ENCODE data around the gene DIS3L2. TPM values are rescaled to one million over a fixed set of nuclear protein-coding genes. Genes with fewer than 3 reads are reported as not detected.

DIS3L2 gene
- total RNA-seq, 2 experiments from 2014 or later = 25.6 to 34.5 TPM

- Mint-ChIP-seq H3K27ac (no peak overlapping the region), H3K27me3 (peaks cover 25% of the 10 kb centered on the region), H3K4me1 (peaks cover 5% of the 10 kb centered on the region), H3K36me3 (ENCODE audit: low read depth) (no peaks in the 10 kb centered on the region), H3K4me3 (no peak overlapping the region), H3K9me3 (ENCODE audit: low read depth) (no peaks in the 10 kb centered on the region)
- no peak for ATAC-seq
- intact Hi-C loops (cut with DNase I, micrococcal nuclease) = loop anchor here (5.0 to 10.0 kb wide), 2 partner anchors 305 to 592 kb away; partner anchors contain the start of gene PRSS56 (in 1 of the 2)
- peak; percentile 67 for DNase-seq
- CTCF ChIA-PET = interaction anchor here (0.8 to 1.7 kb wide), 6 partner anchors 11 to 397 kb away, joined by 3 to 6 read pairs (median 4); no protein-coding TSS in a partner anchor
- POLR2A ChIA-PET = no interaction called here
Measured at GRCh38 chr2:231929961-231930592, 31.4 kb upstream of the DIS3L2 start.

- ATAC-seq = no peak
- no peak for DNase-seq
- CTCF ChIA-PET = interaction anchor here (0.6 to 1.7 kb wide), 7 partner anchors 11 to 385 kb away, joined by 3 to 6 read pairs (median 4); no protein-coding TSS in a partner anchor
- no peak overlapping the region for H3K27ac Mint-ChIP-seq
- H3K27me3 Mint-ChIP-seq = peaks cover 25% of the 10 kb centered on the region
- intact Hi-C loops (cut with DNase I, micrococcal nuclease) = no loop called here
- no peaks in the 10 kb centered on the region for H3K36me3 Mint-ChIP-seq (ENCODE audit: low read depth)
- H3K9me3 Mint-ChIP-seq (ENCODE audit: low read depth) = no peaks in the 10 kb centered on the region
- POLR2A ChIA-PET = no interaction called here
- peaks cover 5% of the 10 kb centered on the region for H3K4me1 Mint-ChIP-seq
- no peak overlapping the region for H3K4me3 Mint-ChIP-seq
Measured at GRCh38 chr2:231930593-231931281, 30.8 kb upstream of the DIS3L2 start.

- H3K36me3 Mint-ChIP-seq (ENCODE audit: low read depth) = no peaks in the 10 kb centered on the region
- no peak overlapping the region for H3K4me3 Mint-ChIP-seq
- CTCF ChIA-PET = interaction anchor here (0.6 to 1.3 kb wide), 4 partner anchors 14 to 329 kb away, joined by 3 to 6 read pairs (median 4); no protein-coding TSS in a partner anchor
- POLR2A ChIA-PET = no interaction called here
- DNase-seq = no peak
- H3K27me3 Mint-ChIP-seq = peaks cover 23% of the 10 kb centered on the region
- ATAC-seq = no peak
- H3K9me3 Mint-ChIP-seq (ENCODE audit: low read depth) = no peaks in the 10 kb centered on the region
- H3K27ac Mint-ChIP-seq = no peak overlapping the region
- intact Hi-C loops (cut with DNase I, micrococcal nuclease) = no loop called here
- peaks cover 7% of the 10 kb centered on the region for H3K4me1 Mint-ChIP-seq
Measured at GRCh38 chr2:231931481-231931915, 30.0 kb upstream of the DIS3L2 start.

GRCh38 chr2:231932711-231932970, 28.9 kb upstream of the DIS3L2 start:
- intact Hi-C loops (cut with DNase I, micrococcal nuclease) = no loop called here
- peaks cover 5% of the 10 kb centered on the region for H3K4me1 Mint-ChIP-seq
- no peak overlapping the region for H3K27ac Mint-ChIP-seq
- DNase-seq (no peak), ATAC-seq (no peak)
- no peak overlapping the region for H3K4me3 Mint-ChIP-seq
- CTCF ChIA-PET = no interaction called here
- H3K36me3 Mint-ChIP-seq (ENCODE audit: low read depth) = no peaks in the 10 kb centered on the region
- H3K9me3 Mint-ChIP-seq (ENCODE audit: low read depth) = no peaks in the 10 kb centered on the region
- POLR2A ChIA-PET = no interaction called here
- H3K27me3 Mint-ChIP-seq = peaks cover 12% of the 10 kb centered on the region

- no peaks in the 10 kb centered on the region for H3K36me3 Mint-ChIP-seq (ENCODE audit: low read depth)
- H3K9me3 Mint-ChIP-seq (ENCODE audit: low read depth) = no peaks in the 10 kb centered on the region
- DNase-seq (no peak), ATAC-seq (no peak)
- no peak overlapping the region for H3K4me3 Mint-ChIP-seq
- POLR2A ChIA-PET = no interaction called here
- H3K27ac Mint-ChIP-seq = no peak overlapping the region
- intact Hi-C loops (cut with DNase I, micrococcal nuclease) = no loop called here
- H3K27me3 Mint-ChIP-seq = peaks cover 7% of the 10 kb centered on the region
- CTCF ChIA-PET = no interaction called here
- peaks cover 5% of the 10 kb centered on the region for H3K4me1 Mint-ChIP-seq
Measured at GRCh38 chr2:231932985-231933915, 28.3 kb upstream of the DIS3L2 start.

- Mint-ChIP-seq H3K4me1 (peaks cover 5% of the 10 kb centered on the region), H3K36me3 (ENCODE audit: low read depth) (no peaks in the 10 kb centered on the region), H3K4me3 (no peak overlapping the region), H3K27me3 (peaks cover 5% of the 10 kb centered on the region), H3K27ac (no peak overlapping the region), H3K9me3 (ENCODE audit: low read depth) (no peaks in the 10 kb centered on the region)
- ChIA-PET POLR2A (no interaction called here), CTCF (no interaction called here)
- DNase-seq (no peak), ATAC-seq (no peak)
- intact Hi-C loops (cut with DNase I, micrococcal nuclease) = no loop called here
Measured at GRCh38 chr2:231933916-231934401, 27.6 kb upstream of the DIS3L2 start.

- CTCF ChIA-PET = interaction anchor here (0.8 to 1.2 kb wide), 2 partner anchors 71 to 393 kb away, joined by 3 to 4 read pairs; no protein-coding TSS in a partner anchor
- no peak overlapping the region for H3K4me3 Mint-ChIP-seq
- H3K9me3 Mint-ChIP-seq (ENCODE audit: low read depth) = no peaks in the 10 kb centered on the region
- no peak overlapping the region for H3K27ac Mint-ChIP-seq
- intact Hi-C loops (cut with DNase I, micrococcal nuclease) = no loop called here
- no peak for ATAC-seq
- H3K27me3 Mint-ChIP-seq = no peaks in the 10 kb centered on the region
- no peak for DNase-seq
- peaks cover 5% of the 10 kb centered on the region for H3K4me1 Mint-ChIP-seq
- POLR2A ChIA-PET = interaction anchor here (0.6 kb wide), 1 partner anchor 441 kb away, joined by 3 read pairs; no protein-coding TSS in a partner anchor
- H3K36me3 Mint-ChIP-seq (ENCODE audit: low read depth) = no peaks in the 10 kb centered on the region
Measured at GRCh38 chr2:231934441-231935206, 26.9 kb upstream of the DIS3L2 start.

GRCh38 chr2:231935207-231935524, 26.3 kb upstream of the DIS3L2 start:
- Mint-ChIP-seq H3K27ac (no peak overlapping the region), H3K9me3 (ENCODE audit: low read depth) (no peaks in the 10 kb centered on the region), H3K4me1 (peaks cover 5% of the 10 kb centered on the region), H3K27me3 (no peaks in the 10 kb centered on the region), H3K36me3 (ENCODE audit: low read depth) (no peaks in the 10 kb centered on the region), H3K4me3 (no peak overlapping the region)
- ATAC-seq (no peak), DNase-seq (no peak)
- CTCF ChIA-PET = interaction anchor here (0.6 to 1.2 kb wide), 3 partner anchors 71 to 392 kb away, joined by 3 to 4 read pairs (median 3); no protein-coding TSS in a partner anchor
- POLR2A ChIA-PET = interaction anchor here (0.6 kb wide), 1 partner anchor 440 kb away, joined by 3 read pairs; no protein-coding TSS in a partner anchor
- intact Hi-C loops (cut with DNase I, micrococcal nuclease) = no loop called here

GRCh38 chr2:231935815-231936214, 25.7 kb upstream of the DIS3L2 start:
- H3K27ac Mint-ChIP-seq = no peak overlapping the region
- peaks cover 5% of the 10 kb centered on the region for H3K4me1 Mint-ChIP-seq
- ATAC-seq (no peak), DNase-seq (no peak)
- POLR2A ChIA-PET = no interaction called here
- no peaks in the 10 kb centered on the region for H3K27me3 Mint-ChIP-seq
- CTCF ChIA-PET = interaction anchor here (0.5 to 0.6 kb wide), 2 partner anchors 11 to 195 kb away, joined by 3 read pairs; no protein-coding TSS in a partner anchor
- no peaks in the 10 kb centered on the region for H3K36me3 Mint-ChIP-seq (ENCODE audit: low read depth)
- no peaks in the 10 kb centered on the region for H3K9me3 Mint-ChIP-seq (ENCODE audit: low read depth)
- intact Hi-C loops (cut with DNase I, micrococcal nuclease) = no loop called here
- no peak overlapping the region for H3K4me3 Mint-ChIP-seq

GRCh38 chr2:231936491-231936890, 25.0 kb upstream of the DIS3L2 start:
- ATAC-seq = peak; percentile 71
- POLR2A ChIA-PET = no interaction called here

GRCh38 chr2:231937057-231937456, 24.5 kb upstream of the DIS3L2 start:
- H3K4me3 Mint-ChIP-seq = no peak overlapping the region
- peaks cover 5% of the 10 kb centered on the region for H3K4me1 Mint-ChIP-seq
- ATAC-seq (no peak), DNase-seq (no peak)
- no peaks in the 10 kb centered on the region for H3K27me3 Mint-ChIP-seq
- no peaks in the 10 kb centered on the region for H3K9me3 Mint-ChIP-seq (ENCODE audit: low read depth)
- CTCF ChIA-PET = no interaction called here
- H3K27ac Mint-ChIP-seq = no peak overlapping the region
- intact Hi-C loops (cut with DNase I, micrococcal nuclease) = no loop called here
- H3K36me3 Mint-ChIP-seq (ENCODE audit: low read depth) = no peaks in the 10 kb centered on the region
- POLR2A ChIA-PET = interaction anchor here (0.6 kb wide), 1 partner anchor 478 kb away, joined by 3 read pairs; no protein-coding TSS in a partner anchor

More at GRCh38 chr2:231936491-231936890, 25.0 kb upstream of the DIS3L2 start:
- CTCF ChIA-PET = no interaction called here
- H3K27me3 Mint-ChIP-seq = no peaks in the 10 kb centered on the region
- no peak overlapping the region for H3K27ac Mint-ChIP-seq
- H3K36me3 Mint-ChIP-seq (ENCODE audit: low read depth) = no peaks in the 10 kb centered on the region
- DNase-seq = no peak
- H3K4me3 Mint-ChIP-seq = no peak overlapping the region
- intact Hi-C loops (cut with DNase I, micrococcal nuclease) = no loop called here
- H3K4me1 Mint-ChIP-seq = peaks cover 5% of the 10 kb centered on the region
- H3K9me3 Mint-ChIP-seq (ENCODE audit: low read depth) = no peaks in the 10 kb centered on the region

Measured in activated CD4-positive, alpha-beta T cell treated with anti-CD3 and anti-CD28 coated beads for 36 hours (primary cell).